Uterus (tissue), 4 donors: Measurements from ENCODE around the gene PAX4. TPM values are rescaled to one million over a fixed set of nuclear protein-coding genes. Genes with fewer than 3 reads are reported as not detected.
A peak's percentile ranks its signal among the peaks of the same experiment; 100 is the strongest.

Experiments
- DNase-seq, 2 donors: peaks; one replicate each; pipeline ENCODE4 v3.0.0-alpha.2; 2019 to 2020
- H3K27ac ChIP-seq, 2 donors: fragments of 200-600 bp; sonication (generic); 1 replicate in 1 of 2; 2 replicates in 1 of 2; pipeline ENCODE4 v1.5.1; 2016 to 2018
- H3K27me3 ChIP-seq, 2 donors: fragments of 200-600 bp; sonication (generic); one replicate each; pipeline ENCODE4 v1.5.1; 2018 to 2019; ENCODE audit warnings: control low read depth in 1 of 2
- H3K36me3 ChIP-seq, 2 donors: fragments of 200-600 bp; sonication (generic); one replicate each; pipeline ENCODE4 v1.5.1; 2019; ENCODE audit warnings: control low read depth in 1 of 2
- H3K4me1 ChIP-seq, 2 donors: fragments of 200-600 bp; sonication (generic); one replicate each; pipeline ENCODE4 v1.5.1; 2018 to 2019; ENCODE audit warnings: control low read depth in 1 of 2
- H3K4me3 ChIP-seq, 2 donors: fragments of 200-600 bp; sonication (generic); 1 replicate in 1 of 2; 2 replicates in 1 of 2; pipeline ENCODE4 v1.5.1; 2018 to 2019; ENCODE audit warnings: mild to moderate bottlenecking in 1 of 2
- H3K9me3 ChIP-seq, 2 donors: fragments of 200-600 bp; sonication (generic); one replicate each; pipeline ENCODE4 v1.5.1; 2019; ENCODE audit warnings: control low read depth in 1 of 2
- POLR2A ChIP-seq, 2 donors: fragments of 450-650 bp; IDR thresholded peaks; one replicate each; pipeline ENCODE4 v1.6.1; 2016; ENCODE audit warnings: antibody characterized with exemption in 2 of 2, mild to moderate bottlenecking in 1 of 2, moderate library complexity in 1 of 2
- intact Hi-C: fragments of 100-400 bp; cut with DNase I; formaldehyde crosslinking; loops from one replicate; pipeline ENCODE4 v1.15.1; 2023; ENCODE audit warnings: low total_unique reads
- total RNA-seq, 4 donors: library from RNA; depleted of rRNA in 3 of 4; stranded (reverse); fragments of >200 nt in 3 of 4; gene quantifications; one replicate each; pipeline versions ENCODE4 v1.1.0 to v1.2.4, GENCODE V29; 2014 to 2023
- TF ChIP-seq, protein P1 (sequence below), 4 experiments: fragments of 200-600 bp in 2 of 4; fragments of 450-650 bp in 2 of 4; sonication (generic) in 2 of 4; IDR thresholded peaks; one replicate each; pipeline ENCODE4 v1.5.1; 2016 to 2019; ENCODE audit warnings: antibody characterized with exemption in 4 of 4, mild to moderate bottlenecking in 2 of 4, moderate library complexity in 1 of 4
- donor health status: DM: yes; HTN: yes; CAD: no.

Gene PAX4
- total RNA-seq, 4 donors from 2014 or later, result not detected

GRCh38 chr7:127652333-127653248 lies 34.6 kb upstream of the PAX4 start:
- intact Hi-C loops, result loop anchor here (5.0 kb wide), 1 partner anchor 65 kb away; the partner anchor contains the start of genes ARF5 and GCC1
- Histone ChIP-seq H3K9me3 (no peaks in the 10 kb centered on the region), H3K27me3 (no peaks in the 10 kb centered on the region), H3K36me3 (no peaks in the 10 kb centered on the region), H3K4me3 (peak overlapping the region; percentile 93 to 100), H3K27ac (peak overlapping the region; percentile 71 to 98), H3K4me1 (no peaks in the 10 kb centered on the region)
- TF ChIP-seq, protein P1, sequence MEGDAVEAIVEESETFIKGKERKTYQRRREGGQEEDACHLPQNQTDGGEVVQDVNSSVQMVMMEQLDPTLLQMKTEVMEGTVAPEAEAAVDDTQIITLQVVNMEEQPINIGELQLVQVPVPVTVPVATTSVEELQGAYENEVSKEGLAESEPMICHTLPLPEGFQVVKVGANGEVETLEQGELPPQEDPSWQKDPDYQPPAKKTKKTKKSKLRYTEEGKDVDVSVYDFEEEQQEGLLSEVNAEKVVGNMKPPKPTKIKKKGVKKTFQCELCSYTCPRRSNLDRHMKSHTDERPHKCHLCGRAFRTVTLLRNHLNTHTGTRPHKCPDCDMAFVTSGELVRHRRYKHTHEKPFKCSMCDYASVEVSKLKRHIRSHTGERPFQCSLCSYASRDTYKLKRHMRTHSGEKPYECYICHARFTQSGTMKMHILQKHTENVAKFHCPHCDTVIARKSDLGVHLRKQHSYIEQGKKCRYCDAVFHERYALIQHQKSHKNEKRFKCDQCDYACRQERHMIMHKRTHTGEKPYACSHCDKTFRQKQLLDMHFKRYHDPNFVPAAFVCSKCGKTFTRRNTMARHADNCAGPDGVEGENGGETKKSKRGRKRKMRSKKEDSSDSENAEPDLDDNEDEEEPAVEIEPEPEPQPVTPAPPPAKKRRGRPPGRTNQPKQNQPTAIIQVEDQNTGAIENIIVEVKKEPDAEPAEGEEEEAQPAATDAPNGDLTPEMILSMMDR (IDR thresholded peaks at IDR 0.05), result no peak
- TF ChIP-seq POLR2A (IDR thresholded peaks at IDR 0.05), result no peak
- no peak for DNase-seq

GRCh38 chr7:127651556-127652332 lies 33.8 kb upstream of the PAX4 start, which contains the start of gene SND1:
TSS of gene SND1 (plus strand) at chr7:127652194. CDS start at chr7:127652374, 180 bp downstream.
- H3K36me3 ChIP-seq, result no peaks in the 10 kb centered on the region
- peak; percentile 99 to 100 for DNase-seq
- peak; percentile 57 to 84 for TF ChIP-seq POLR2A (IDR thresholded peaks at IDR 0.05)
- TF ChIP-seq, protein P1 (IDR thresholded peaks at IDR 0.05), result peak in 1 of 4 experiments; percentile 3
- H3K4me3 ChIP-seq, result peak within 1 kb of the TSS; percentile 93 to 100
- no peaks in the 10 kb centered on the region for H3K4me1 ChIP-seq
- no peaks in the 10 kb centered on the region for H3K9me3 ChIP-seq
- peak within 1 kb of the TSS; percentile 95 to 98 for H3K27ac ChIP-seq
- no peaks in the 10 kb centered on the region for H3K27me3 ChIP-seq
- intact Hi-C loops, result loop anchor here (5.0 kb wide), 1 partner anchor 64 kb away; the partner anchor contains the start of genes ARF5 and GCC1

GRCh38 chr7:127650847-127651555 lies 33.1 kb upstream of the PAX4 start:
- no peaks in the 10 kb centered on the region for H3K36me3 ChIP-seq
- H3K4me1 ChIP-seq, result no peaks in the 10 kb centered on the region
- H3K27ac ChIP-seq, result peak overlapping the region; percentile 95 to 98
- H3K4me3 ChIP-seq, result peak overlapping the region; percentile 93 to 100
- H3K27me3 ChIP-seq, result no peaks in the 10 kb centered on the region
- no peaks in the 10 kb centered on the region for H3K9me3 ChIP-seq
- intact Hi-C loops, result loop anchor here (5.0 kb wide), 1 partner anchor 64 kb away; the partner anchor contains the start of genes ARF5 and GCC1
- no peak for DNase-seq
- TF ChIP-seq, protein P1 (IDR thresholded peaks at IDR 0.05), result no peak
- no peak for TF ChIP-seq POLR2A (IDR thresholded peaks at IDR 0.05)

DNA sequence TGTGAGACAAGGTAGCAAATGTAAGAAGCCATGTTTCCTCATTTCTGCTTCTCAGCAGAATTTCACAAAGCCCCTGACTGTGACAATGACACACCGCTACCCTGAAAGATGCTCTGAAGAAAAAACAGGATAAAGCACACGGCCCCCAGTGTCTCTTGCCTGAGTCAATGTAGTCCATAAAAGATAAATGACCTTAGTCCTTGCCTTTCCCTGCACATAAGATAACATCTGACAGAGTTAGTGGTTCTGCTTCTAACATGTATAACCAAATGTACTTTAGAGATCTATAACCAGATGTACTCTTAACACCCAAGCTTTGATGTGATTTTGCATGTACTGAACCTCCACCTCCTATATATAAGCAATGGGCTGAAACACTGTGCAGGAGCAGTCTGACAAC lies 31.0 kb upstream of the PAX4 start:
- Histone ChIP-seq H3K4me3 (no peak overlapping the region), H3K27ac (no peak overlapping the region), H3K9me3 (no peaks in the 10 kb centered on the region), H3K36me3 (no peaks in the 10 kb centered on the region), H3K4me1 (no peaks in the 10 kb centered on the region), H3K27me3 (no peaks in the 10 kb centered on the region)
- no peak for TF ChIP-seq POLR2A (IDR thresholded peaks at IDR 0.05)
- TF ChIP-seq, protein P1 (IDR thresholded peaks at IDR 0.05), result no peak
- no peak for DNase-seq
- intact Hi-C loops, result no loop called here
